ENCODE results near the gene LNP1. TPM values are rescaled to one million over a fixed set of nuclear protein-coding genes. Genes with fewer than 3 reads are reported as not detected.

Gene LNP1
- total and polyA plus RNA-seq, 9 of the 15 experiments (the other 6 are each of a cell fraction or from before 2014, with no cell fraction given) = 1.9 to 5.2 (median 4.5) TPM

GRCh38 chr3:100376301-100376700, 25.0 kb upstream of the LNP1 start (continued):
- TF ChIP-seq, protein P1, sequence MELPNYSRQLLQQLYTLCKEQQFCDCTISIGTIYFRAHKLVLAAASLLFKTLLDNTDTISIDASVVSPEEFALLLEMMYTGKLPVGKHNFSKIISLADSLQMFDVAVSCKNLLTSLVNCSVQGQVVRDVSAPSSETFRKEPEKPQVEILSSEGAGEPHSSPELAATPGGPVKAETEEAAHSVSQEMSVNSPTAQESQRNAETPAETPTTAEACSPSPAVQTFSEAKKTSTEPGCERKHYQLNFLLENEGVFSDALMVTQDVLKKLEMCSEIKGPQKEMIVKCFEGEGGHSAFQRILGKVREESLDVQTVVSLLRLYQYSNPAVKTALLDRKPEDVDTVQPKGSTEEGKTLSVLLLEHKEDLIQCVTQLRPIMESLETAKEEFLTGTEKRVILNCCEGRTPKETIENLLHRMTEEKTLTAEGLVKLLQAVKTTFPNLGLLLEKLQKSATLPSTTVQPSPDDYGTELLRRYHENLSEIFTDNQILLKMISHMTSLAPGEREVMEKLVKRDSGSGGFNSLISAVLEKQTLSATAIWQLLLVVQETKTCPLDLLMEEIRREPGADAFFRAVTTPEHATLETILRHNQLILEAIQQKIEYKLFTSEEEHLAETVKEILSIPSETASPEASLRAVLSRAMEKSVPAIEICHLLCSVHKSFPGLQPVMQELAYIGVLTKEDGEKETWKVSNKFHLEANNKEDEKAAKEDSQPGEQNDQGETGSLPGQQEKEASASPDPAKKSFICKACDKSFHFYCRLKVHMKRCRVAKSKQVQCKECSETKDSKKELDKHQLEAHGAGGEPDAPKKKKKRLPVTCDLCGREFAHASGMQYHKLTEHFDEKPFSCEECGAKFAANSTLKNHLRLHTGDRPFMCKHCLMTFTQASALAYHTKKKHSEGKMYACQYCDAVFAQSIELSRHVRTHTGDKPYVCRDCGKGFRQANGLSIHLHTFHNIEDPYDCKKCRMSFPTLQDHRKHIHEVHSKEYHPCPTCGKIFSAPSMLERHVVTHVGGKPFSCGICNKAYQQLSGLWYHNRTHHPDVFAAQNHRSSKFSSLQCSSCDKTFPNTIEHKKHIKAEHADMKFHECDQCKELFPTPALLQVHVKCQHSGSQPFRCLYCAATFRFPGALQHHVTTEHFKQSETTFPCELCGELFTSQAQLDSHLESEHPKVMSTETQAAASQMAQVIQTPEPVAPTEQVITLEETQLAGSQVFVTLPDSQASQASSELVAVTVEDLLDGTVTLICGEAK (IDR thresholded peaks at IDR 0.05) = no peak
- TF ChIP-seq, protein P1 (CRISPR knock-in tag; IDR thresholded peaks at IDR 0.05) = no peak

Data from K562 (cell line).